DMS79 (cell line): ENCODE measurements around the gene NCOA1.
"Not testable (repeated sequence)": the region's sequence is repeated elsewhere in the genome, so short reads cannot be mapped to it uniquely, and the experiment has no call there.

Experiments used
- DNase-seq: peaks from one replicate; lab custom pipeline; 2025; lab: John Stamatoyannopoulos, UW

The NCOA1 gene

DNA sequence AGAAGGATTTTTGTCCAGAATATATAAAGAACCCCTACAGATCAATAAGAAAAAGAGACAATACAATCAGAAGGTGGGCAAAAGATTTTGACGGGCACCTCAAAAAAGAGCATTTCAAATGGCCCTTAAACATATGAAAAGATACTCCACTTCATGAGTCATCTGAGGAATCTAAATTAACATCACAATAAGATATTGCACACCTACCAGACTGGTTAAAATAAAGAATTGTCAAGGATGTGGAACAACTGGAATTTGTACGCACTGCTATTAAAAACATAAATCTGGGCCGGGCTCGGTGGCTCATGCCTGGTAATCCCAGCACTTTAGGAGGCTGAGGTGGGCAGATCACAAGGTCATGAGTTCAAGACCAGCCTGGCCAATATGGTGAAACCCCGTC, 17.0 kb upstream of the NCOA1 start:
- no peak for DNase-seq

DNA sequence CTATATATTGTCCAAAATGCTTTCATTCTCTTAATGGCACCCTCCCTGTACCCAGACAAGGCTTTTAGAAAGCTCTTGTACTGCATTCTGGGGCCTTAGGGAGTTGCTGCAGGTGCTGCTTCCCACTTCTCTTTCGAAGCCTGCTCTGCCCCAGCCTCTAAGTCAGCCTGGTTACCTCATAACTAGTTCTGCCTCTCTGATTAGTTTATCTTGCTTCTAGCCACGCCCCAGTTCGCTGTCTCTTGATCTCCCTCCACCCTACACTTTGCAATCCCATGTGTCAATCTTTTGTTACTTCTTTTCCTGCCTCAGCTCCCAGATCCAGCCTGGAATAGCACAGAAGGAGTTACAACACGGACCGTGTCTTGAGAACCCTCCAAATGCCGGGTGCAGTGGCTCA, 13.8 kb upstream of the NCOA1 start:
- no peak for DNase-seq

DNA sequence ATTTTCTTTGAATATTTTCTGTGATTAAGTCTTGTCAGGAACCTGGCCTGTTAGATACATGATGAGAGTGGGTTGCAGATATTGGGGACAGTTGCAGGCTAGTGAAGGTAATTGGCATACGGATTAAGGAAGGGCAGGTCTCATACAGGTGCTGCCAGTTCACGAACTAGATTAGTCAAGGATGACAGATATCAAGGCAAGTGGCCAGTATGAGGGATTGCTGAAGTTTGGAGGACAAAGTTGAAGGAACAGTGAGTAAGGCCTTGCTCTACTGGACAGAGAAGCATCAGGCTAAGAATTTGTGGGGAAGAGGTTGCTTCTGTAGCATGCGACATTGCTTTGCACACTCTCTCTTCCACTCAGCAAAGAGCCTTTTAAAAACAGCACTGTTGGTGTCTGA, 12.8 kb upstream of the NCOA1 start:
- no peak for DNase-seq

DNA sequence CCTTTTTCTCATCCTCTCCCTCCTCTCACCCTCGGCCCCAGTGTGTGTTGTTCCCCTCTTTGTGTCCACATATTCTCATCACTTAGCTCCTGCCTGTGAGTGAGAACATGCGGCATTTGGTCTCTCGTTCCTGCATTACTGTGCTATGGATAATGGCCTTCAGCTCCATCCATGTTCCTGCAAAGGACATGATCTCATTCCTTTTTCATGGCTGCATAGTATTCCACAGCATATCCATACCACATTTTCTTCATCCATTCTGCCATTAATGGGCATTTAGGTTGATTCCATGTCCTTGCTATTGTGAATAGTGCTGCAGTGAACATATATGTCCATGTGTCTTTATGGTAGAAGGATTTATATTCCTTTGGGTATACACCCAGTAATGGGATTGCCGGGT, 10.8 kb upstream of the NCOA1 start:
- DNase-seq: no peak

DNA sequence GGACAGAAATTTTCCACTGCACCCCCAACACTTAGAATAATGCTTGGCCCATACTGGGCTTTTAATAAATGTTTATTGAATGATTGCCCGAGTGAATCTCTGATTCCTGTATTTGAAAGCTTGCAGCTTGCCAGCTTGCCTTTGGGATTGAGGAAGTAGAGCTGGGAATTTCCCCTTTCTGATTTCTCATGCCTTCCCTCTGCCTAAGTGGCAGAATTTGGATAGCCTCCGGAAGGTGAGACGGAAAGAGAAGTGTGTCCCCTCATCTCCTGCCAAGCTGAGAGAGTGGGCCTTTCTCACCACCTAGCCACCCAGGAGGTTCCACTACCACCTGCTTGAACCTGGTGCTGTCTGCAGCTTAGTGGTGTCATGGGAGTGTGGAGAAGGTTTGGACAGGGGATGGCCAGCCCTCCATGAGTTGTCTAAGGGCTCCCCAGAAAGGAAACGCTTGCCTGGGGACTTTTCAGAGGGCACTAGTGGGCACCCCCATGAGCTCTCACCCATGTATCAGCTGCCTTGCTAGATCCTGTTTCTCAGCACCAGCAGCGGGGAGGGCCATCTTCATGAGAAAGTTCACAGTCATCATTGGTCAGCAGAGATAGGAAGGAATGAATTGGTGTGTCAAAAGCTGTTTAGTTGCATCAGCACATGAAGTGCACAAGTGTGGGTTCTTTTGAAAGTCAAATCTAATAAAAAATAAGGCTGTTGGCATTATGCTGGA, 8.6 kb upstream of the NCOA1 start:
- DNase-seq: no peak

DNA sequence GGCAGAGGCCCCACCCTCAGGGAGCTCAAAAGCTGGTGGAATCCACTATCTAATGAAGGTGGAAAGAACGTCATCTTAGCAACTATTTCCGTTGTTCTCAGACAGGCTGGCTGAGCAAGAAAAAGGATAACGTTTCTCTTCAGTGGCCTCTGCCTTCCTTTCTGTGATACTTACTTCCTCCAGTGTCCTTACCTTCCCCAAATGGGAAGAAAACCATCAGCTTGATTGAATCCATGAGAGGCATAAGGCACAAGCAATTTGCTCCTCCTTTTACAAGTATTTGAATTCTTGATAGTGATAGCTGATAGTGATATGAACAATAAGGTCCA, 8.1 kb upstream of the NCOA1 start:
- DNase-seq: no peak

DNA sequence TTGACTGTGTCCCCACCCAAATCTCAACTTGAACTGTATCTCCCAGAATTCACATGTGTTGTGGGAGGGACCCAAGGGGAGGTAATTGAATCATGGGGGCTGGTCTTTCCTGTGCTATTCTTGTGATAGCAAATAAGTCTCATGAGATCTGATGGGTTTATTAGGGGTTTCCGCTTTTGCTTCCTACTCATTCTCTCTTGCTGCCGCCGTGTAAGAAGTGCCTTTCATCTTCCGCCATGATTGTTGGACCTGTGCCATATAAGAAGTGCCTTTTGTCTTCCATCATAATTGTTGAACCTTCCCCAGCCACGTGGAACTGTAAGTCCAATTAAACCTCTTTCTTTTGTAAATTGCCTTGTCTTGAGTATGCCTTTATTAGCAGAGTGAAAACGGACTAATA, 6.4 kb upstream of the NCOA1 start:
- not testable (repeated sequence) for DNase-seq

DNA sequence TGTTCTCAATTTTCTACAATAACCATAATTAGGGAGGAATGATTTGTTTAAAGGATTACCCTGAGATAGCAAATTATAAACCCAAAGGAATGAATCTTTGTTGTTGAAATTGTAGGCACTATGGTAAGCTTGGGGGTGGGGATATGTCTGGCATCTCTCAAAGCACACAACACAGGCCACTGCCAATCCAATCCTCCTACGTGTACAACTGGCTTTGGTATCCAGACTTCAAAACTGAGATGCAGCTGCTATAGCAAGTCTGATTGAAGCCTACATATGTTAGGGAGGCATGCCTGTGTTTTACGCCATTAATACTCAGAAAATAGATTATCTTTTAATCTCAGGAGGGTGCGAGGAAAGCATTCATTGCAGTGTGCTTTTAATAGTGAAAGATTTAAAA, 5.9 kb upstream of the NCOA1 start:
- DNase-seq: no peak

DNA sequence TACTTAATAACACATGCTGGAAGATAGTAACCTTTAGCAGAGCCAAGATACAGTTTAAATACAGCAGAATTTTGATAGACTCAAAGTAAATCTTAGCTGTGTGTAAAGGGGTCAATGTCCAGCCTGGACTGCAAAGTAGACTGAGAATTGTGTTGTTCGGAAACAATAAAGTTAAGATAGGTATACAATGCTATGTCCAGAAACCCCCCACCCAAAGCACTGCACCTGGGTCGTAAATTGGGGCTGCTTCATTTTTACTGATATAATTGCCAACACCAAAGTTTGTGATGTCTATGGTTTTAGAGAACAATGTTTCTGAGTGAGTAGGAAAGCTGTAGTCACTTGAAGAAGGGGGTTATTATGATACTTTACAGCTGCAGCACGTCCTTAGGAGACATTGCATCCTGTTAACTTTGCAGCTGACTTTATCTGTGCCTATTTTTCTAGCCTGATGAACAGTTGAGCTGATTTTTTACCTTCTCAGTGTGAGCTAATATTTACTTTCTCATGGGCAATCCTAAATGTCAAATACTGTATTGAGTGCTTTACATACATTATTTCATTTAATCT, 4.3 kb upstream of the NCOA1 start:
- no peak for DNase-seq

DNA sequence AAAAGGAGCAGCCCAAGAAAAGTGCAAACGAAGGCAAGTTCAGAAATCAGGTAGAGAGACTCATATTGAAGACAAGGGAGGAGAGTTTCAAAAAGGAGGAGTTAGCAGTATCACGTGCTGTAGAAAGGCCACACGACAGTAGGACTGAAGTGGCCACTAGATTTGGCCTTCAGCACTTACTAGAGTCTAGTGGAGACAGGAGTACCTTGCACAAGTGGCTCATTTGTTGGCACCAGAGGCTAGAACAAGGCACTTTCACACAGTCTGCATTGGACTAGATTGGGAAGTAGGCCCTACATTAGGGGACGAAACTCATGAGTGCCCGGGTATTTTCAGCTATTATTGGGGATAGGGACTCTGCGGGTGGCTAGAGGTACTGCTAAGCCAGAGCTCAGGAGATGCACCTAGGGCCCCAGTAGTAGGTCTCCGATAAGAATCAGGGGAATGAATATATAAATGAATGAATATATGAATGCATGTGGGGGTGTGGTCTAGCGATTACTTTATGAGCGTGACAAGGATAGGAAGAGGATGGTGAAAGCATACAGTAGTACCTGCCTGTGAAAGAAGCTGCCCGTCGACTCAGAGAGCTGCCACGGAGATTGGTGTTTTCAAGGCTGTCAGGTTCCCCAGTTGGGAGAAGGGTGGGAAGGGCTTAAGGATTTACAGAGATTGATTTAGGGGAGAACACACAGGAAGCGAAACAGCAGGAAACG, 1.4 kb upstream of the NCOA1 start:
- peak; percentile 17 for DNase-seq

DNA sequence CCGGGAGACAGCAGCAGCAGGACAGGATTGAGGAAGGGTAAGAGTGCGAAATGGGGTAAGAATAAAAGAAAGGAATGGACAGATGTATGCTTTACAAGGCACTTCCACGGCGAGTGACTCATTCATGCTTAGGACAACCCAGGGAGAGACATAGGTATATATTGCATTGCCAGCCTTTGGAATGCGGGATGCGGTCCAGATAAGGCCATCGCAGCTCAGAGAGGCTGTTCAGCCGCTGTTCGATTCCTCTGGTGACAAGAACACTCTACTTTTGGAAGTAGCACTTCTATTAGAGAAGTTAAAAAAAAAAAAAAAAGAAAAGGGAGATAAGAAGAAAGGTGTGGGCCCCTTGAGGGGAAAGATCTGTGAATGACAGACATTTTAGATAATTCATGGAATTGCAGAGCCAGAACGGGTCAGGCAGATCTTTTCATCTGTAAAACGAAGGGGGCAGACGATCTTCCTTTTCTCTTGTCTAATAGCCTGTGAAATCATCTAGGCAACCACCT, 819 bp upstream of the NCOA1 start:
- DNase-seq: no peak

DNA sequence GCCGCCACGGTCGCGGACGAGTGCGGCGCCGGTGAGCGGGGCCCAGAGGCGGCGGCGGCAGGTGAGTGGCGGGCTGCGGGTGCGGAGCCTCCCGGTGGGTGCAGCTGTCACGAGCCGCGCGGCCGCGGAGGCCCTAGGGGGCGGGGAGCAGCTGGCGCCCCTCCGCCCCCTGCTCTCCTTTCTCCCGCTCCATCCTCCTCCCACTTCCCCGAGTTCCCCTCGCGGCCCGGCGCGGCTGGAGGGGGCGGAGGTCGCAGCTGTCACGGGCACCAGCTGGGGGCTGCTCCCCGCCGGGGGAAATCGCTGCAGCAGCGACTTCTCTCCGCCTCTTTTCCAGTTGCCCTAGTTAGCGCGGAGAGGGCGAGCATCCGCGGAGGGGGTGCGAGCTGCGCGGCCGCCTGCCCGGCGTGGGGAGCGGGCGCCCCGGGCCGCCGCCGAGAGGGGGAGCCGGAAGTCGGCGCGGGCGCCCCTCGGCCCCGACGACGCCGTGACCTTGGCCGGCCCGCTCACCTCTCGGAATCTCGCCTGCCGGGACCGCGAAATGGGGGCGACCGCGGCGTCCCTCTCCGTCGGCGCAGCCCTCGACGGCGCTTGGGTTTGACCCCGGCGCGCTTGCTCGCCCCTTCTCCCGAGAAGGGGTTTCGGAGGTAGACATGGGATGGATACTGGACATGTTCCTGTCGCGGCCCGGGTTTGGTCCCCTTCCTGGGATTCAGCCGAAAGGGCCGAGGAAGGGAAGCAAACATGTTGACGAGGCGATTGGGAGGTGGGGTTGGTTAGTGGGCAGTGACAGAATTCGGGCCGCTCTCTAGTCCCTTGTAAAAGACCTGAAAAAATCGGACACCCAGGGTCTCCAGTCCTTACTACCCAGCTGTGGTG, 727 bp downstream of the NCOA1 start:
- DNase-seq: no peak

DNA sequence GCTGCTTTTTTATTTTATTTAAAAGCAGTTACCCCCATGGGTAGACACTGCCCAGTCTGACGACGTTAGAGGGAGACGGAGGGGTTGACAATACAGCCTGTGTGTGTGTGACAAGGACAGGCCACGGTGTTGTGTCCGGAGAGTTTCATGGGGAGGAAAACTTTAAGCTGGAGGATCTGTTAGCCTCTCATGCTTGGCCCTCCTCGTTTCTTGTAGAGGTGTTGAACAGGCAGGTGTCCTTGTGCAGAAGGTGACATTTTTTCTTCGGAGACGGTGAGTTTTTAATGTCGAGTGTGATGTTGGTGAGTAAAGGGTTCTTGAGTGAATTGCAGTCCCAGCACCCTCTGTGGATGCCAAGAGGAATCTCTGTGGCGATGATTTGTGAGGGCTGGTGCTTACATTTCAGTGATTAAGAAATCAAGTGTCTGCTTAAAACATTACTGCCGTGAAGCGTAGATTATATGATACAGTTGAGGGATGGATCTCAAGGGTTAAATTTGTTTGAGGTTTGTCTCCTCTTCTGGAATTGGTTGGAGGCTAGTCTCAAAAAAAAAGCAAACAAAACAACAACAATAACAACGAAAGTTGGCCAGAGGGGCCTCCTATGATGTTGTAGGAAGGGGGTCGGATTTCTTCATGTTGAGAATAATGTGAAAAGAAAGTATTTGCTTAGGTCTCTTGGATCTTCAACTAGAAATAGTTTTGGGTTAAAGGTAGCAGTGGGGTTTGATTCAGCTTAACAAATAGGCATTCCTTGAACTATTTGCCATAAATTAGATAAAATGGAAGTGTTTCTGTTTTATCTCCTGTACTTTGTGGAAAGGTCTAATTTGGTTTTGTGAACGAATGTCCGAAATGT, 1.6 kb downstream of the NCOA1 start:
- no peak for DNase-seq

DNA sequence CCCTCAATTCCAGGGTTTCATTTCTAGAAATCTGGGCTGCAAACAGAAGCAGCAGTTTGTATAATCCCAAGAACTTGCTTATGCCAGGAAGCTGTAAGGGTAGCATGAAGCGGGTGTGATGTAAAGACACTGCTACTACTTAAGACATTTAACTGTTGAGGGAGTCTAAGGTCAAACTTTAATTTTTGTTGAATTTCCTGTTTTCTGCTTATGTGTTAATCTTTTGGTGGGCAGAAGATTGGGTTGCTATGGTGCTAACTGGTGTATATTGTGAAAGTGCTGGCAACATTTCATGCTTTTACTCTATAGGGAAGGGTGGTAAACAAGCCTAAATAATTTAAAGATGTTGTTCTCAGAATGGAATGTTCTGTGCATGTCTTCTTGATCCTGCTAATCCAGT, 2.7 kb downstream of the NCOA1 start:
- no peak for DNase-seq

DNA sequence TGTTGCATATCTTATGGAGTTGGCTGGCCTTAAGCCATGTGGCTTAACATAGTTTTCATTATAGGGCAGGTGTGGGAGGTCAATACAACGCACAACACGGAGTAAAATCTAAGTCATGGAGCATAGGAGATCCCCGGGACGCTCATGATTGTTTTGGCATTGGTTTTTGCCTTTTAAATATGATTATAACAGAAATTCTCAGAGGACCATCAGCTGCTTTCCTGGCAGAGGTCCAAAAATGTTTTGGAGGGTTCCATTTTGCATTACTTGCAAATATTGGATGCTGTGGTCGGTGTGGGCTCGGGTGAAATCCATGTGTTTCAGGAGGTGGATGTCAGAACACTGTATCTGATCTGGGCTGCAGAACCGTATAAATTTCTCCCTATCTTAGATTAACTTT, 3.4 kb downstream of the NCOA1 start:
- DNase-seq: no peak

DNA sequence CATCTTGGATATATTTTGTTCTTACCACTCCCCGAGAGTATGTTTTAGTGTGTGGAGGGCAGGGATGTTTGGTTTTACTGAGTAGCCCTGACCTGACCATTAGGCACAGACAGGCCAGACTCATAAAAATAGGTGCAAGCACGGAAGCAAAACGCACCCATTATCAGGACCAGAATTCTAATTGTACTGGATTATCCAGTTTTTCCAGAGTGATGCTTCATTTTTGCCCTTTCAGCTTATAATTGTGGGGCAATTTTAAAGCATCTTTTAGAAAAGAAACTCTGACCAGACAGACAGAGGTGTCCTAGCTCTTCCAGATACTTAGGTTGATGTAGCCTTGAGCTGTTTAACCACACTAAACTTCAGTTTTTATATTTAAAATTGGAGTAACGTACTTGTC, 4.4 kb downstream of the NCOA1 start:
- DNase-seq: no peak

DNA sequence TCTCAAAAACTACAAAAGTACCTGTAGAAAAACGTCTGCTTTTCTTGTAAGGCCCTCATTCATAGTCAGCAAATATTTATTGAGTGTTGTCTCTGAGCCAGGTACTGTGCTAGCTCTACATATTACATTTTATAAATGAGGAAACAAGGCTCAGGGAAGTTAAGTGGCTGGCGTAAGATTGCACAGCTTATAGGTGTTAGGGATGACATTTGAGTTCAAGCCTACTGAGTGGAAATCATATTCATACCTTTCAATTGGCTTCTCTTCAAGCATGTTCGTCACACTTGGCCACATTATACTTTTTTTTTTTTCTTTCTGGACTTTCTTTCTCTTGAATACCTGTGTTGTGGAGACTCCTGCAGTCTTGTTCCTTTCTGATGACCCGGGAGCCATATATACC, 5.9 kb downstream of the NCOA1 start:
- no peak for DNase-seq

DNA sequence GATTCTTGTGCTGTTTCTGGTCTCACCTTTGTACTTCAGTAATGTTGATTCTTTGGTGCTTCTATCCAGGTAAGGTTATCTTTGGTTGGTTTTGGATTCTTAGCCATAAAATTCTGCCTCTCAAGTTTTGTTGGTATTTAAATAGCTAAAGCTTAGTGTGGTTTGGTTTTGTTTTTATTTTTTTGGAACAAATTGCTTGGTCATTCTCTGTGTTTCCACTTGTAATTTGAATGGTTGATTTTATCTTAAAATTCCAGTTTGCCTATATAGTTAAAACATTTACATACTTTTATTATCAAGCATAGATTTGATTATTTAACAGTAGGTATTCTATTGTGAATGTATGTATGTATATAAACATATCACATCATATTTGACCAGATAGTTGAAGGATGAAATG, 6.6 kb downstream of the NCOA1 start:
- no peak for DNase-seq

DNA sequence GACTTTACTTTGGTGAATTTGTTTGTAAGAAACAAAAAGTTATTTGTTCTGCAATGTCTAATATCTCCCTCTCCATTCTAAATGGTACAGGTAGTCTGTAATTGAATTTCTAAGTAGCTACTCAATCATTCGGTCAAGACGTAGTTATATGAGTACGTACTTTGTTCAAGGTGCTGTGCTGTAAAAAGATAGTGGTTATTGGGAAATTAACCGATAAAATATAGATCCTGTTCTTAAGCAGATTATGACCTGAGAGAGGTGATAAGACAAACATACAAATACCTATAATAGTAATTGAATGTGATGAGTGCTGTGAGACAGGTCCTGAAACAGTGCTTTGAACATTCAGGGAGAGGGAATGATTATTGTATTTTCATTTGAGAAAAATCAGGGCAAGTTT, 7.1 kb downstream of the NCOA1 start:
- no peak for DNase-seq

DNA sequence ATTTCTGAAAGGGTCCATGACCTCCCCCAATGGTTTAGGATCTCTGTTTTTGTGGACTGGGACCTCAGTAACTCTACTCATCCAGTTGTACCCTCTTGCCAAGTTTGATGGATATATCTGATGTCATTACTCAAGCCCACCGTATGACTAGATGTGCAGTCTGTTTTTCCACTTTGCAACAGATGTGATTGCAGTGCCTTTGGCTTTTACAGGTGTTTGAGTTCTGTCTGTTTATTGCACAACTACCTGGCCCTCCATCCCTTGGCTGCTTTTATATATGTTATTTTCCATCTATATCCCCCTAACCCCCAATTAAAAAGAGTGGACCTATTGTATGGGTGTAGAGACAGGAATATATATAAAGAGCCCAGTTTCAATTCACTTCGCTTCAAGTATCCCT, 10.8 kb downstream of the NCOA1 start:
- DNase-seq: no peak

DNA sequence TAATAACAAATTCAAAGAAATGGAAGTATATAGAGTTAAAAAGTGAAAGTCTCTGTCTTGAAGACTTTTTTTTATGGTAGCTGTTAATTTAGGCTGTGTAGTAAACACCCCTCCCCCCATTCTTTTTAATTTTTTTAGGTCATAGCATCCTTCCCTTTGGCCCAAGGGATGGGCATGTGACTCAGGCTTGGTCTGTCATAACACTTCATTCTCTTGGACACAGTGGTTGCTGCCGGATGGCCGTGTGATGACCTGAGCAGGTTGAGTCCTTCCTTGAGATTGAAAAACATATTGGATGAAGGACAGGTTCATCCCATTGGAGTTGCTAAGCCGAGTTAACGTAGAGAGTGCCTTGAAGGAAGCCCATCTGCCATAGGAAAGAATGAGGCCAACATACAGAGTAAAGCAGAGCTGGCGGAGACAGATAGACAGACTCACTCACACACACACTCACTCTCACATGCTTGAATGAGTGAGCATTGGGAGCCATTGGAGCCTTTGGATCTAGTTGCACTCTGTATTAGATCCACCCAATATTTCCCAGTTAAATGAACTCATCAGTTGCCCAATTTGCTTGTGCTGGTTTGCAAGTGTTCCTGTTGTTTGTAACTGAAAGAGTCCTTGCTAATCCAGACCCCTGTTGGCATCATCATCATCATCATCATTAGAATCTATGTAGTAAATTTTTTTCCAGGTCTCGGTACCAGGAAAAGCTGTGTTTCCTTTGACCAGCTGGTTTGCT, 14.7 kb downstream of the NCOA1 start:
- DNase-seq: no peak
